GM23338 (cell line): ENCODE measurements around the gene TUBB1. TPM values are rescaled to one million over a fixed set of nuclear protein-coding genes. Genes with fewer than 3 reads are reported as not detected.

Experiments
- ATAC-seq: fragments of 200-7000 bp; cut with Tn5 transposase; 3 replicates; pipeline ENCODE4 v1.9.1; 2020
- DNase-seq: peaks from one replicate; pipeline ENCODE4 v3.0.0-alpha.2; 2015; ENCODE audit warnings: low spot score
- H2AFZ ChIP-seq: fragments of 200-600 bp; sonication (generic); 2 replicates; pipeline ENCODE4 v1.8.0; 2016; ENCODE audit warnings: antibody characterized with exemption, mild to moderate bottlenecking, moderate library complexity
- H3F3A ChIP-seq: fragments of 200-600 bp; sonication (generic); replicated peaks from 2 replicates; pipeline ENCODE4 v1.8.0; 2017; ENCODE audit warnings: antibody characterized with exemption, mixed run types, low read depth
- H3K27ac ChIP-seq: fragments of 200-600 bp; sonication (generic); 2 replicates; pipeline ENCODE4 v1.6.1; 2016; ENCODE audit warnings: low read depth
- H3K27me3 ChIP-seq: fragments of 200-600 bp; sonication (generic); 2 replicates; pipeline ENCODE4 v1.8.0; 2016; ENCODE audit warnings: mild to moderate bottlenecking, mixed run types, moderate library complexity; ENCODE audit not compliant: insufficient read depth
- H3K36me3 ChIP-seq: fragments of 200-600 bp; sonication (generic); 2 replicates; pipeline ENCODE4 v1.8.0; 2016; ENCODE audit warnings: mild to moderate bottlenecking; ENCODE audit not compliant: insufficient read depth
- H3K4me1 ChIP-seq: fragments of 200-600 bp; sonication (generic); 2 replicates; pipeline ENCODE4 v1.8.0; 2016; ENCODE audit warnings: mild to moderate bottlenecking, moderate library complexity; ENCODE audit not compliant: insufficient read depth
- H3K4me2 ChIP-seq: fragments of 200-600 bp; sonication (generic); 2 replicates; pipeline ENCODE4 v1.7.1; 2017; ENCODE audit warnings: mixed run types
- H3K4me3 ChIP-seq: fragments of 200-600 bp; sonication (generic); 2 replicates; pipeline ENCODE4 v1.6.1; 2016; ENCODE audit warnings: mixed run types
- H3K79me2 ChIP-seq: fragments of 200-600 bp; sonication (generic); replicated peaks from 2 replicates; pipeline ENCODE4 v1.8.0; 2017; ENCODE audit warnings: mild to moderate bottlenecking; ENCODE audit not compliant: insufficient read depth
- H3K9me2 ChIP-seq: fragments of 200-600 bp; sonication (generic); 2 replicates; pipeline ENCODE4 v1.8.0; 2017; ENCODE audit not compliant: insufficient read depth
- H4K20me1 ChIP-seq: fragments of 200-600 bp; sonication (generic); replicated peaks from 2 replicates; pipeline ENCODE4 v1.8.0; 2017; ENCODE audit warnings: mild to moderate bottlenecking; ENCODE audit not compliant: insufficient read depth
- H3K27ac Mint-ChIP-seq: 2 replicates; pipeline ENCODE4 v1.8.0; 2020; ENCODE audit warnings: inconsistent platforms, mild to moderate bottlenecking, moderate library complexity, mixed read lengths
- H3K27me3 Mint-ChIP-seq: 3 replicates; pipeline ENCODE4 v1.8.0; 2022; ENCODE audit warnings: low read depth, mild to moderate bottlenecking, moderate library complexity, mixed read lengths, inconsistent platforms; ENCODE audit not compliant: insufficient read depth, poor library complexity
- H3K36me3 Mint-ChIP-seq: 3 replicates; pipeline ENCODE4 v1.8.0; 2021; ENCODE audit warnings: low read depth, mild to moderate bottlenecking, inconsistent platforms, moderate library complexity, mixed read lengths
- H3K4me1 Mint-ChIP-seq: 3 replicates; pipeline ENCODE4 v1.8.0; 2020; ENCODE audit warnings: mild to moderate bottlenecking, inconsistent platforms, mixed read lengths
- H3K4me3 Mint-ChIP-seq: 3 replicates; pipeline ENCODE4 v1.8.0; 2021; ENCODE audit warnings: moderate library complexity, mild to moderate bottlenecking, inconsistent platforms, mixed read lengths
- H3K9me3 Mint-ChIP-seq: 3 replicates; pipeline ENCODE4 v1.8.0; 2020; ENCODE audit warnings: moderate library complexity, mild to moderate bottlenecking, inconsistent platforms, mixed read lengths
- CREB1 ChIP-seq: fragments of 250-450 bp; sonication (Bioruptor Pico); IDR thresholded peaks from 2 replicates; pipeline ENCODE4 v1.5.0; 2020; ENCODE audit warnings: low read depth, mild to moderate bottlenecking, moderate library complexity
- CTCF ChIP-seq, 2 experiments: fragments of 200-600 bp in 1 of 2; sonication (generic) in 1 of 2; conservative IDR thresholded peaks; 2 replicates each; pipeline versions ENCODE4 v1.5.1 to v1.6.1; 2016 to 2017; ENCODE audit warnings: antibody characterized with exemption in 2 of 2, low read depth in 2 of 2, mild to moderate bottlenecking in 2 of 2, moderate library complexity in 1 of 2
- ETS1 ChIP-seq: IDR thresholded peaks from 2 replicates; pipeline ENCODE4 v1.6.1; 2016; ENCODE audit warnings: antibody characterized with exemption
- EZH2 ChIP-seq: fragments of 200-600 bp; sonication (generic); IDR thresholded peaks from one replicate; pipeline ENCODE4 v1.8.0; 2017; ENCODE audit warnings: antibody characterized with exemption, mild to moderate bottlenecking, low read depth; ENCODE audit not compliant: unreplicated experiment
- EZH2phosphoT487 ChIP-seq: fragments of 200-600 bp; sonication (generic); IDR thresholded peaks from one replicate; pipeline ENCODE4 v1.8.1; 2018; ENCODE audit warnings: antibody characterized with exemption; ENCODE audit not compliant: unreplicated experiment
- JUNB ChIP-seq: IDR thresholded peaks from one replicate; pipeline ENCODE4 v1.6.1; 2016; ENCODE audit warnings: antibody characterized with exemption; ENCODE audit not compliant: unreplicated experiment
- NANOG ChIP-seq: IDR thresholded peaks from 2 replicates; pipeline ENCODE4 v1.6.1; 2016; ENCODE audit warnings: antibody characterized with exemption, borderline replicate concordance
- POLR2AphosphoS5 ChIP-seq: IDR thresholded peaks from 2 replicates; pipeline ENCODE4 v1.6.1; 2016; ENCODE audit warnings: antibody characterized with exemption, low read depth
- REST ChIP-seq: IDR thresholded peaks from one replicate; pipeline ENCODE4 v1.6.1; 2018; ENCODE audit warnings: antibody characterized with exemption; ENCODE audit not compliant: unreplicated experiment
- STAT1 ChIP-seq: IDR thresholded peaks from one replicate; pipeline ENCODE4 v1.6.1; 2016; ENCODE audit warnings: antibody characterized with exemption; ENCODE audit not compliant: unreplicated experiment
- ZNF114 ChIP-seq: fragments of 250-450 bp; sonication (Bioruptor Pico); IDR thresholded peaks from 2 replicates; pipeline ENCODE4 v1.5.0; 2020; ENCODE audit warnings: mild to moderate bottlenecking, moderate library complexity
- ZNF331 ChIP-seq: fragments of 250-450 bp; sonication (Bioruptor Pico); IDR thresholded peaks from 2 replicates; pipeline ENCODE4 v1.5.0; 2020; ENCODE audit warnings: low read depth, mild to moderate bottlenecking, moderate library complexity
- ZNF462 ChIP-seq: fragments of 250-450 bp; sonication (Bioruptor Pico); IDR thresholded peaks from 2 replicates; pipeline ENCODE4 v1.5.0; 2020; ENCODE audit warnings: mild to moderate bottlenecking, moderate library complexity
- polyA plus RNA-seq: library from polyadenylated mRNA; unstranded; fragments of >200 nt; fragmentation: Nextera tagmentation; extraction: Ambion mirVana; gene quantifications from 2 replicates; pipeline ENCODE4 v1.2.1, GENCODE V29; 2016
- total RNA-seq: library from RNA; depleted of rRNA; stranded (reverse); fragments of >200 nt; shearing (Covaris generic); gene quantifications from 2 replicates; pipeline ENCODE4 v1.2.3, GENCODE V29; 2014

Gene TUBB1
- total and polyA plus RNA-seq, 2 experiments from 2014 or later, result not detected

GRCh38 chr20:58996226-58996611 is 23.0 kb upstream of the TUBB1 start:
- Mint-ChIP-seq H3K36me3 (peaks cover 63% of the 10 kb centered on the region), H3K9me3 (no peaks in the 10 kb centered on the region), H3K27me3 (peaks cover 6% of the 10 kb centered on the region), H3K27ac (no peak overlapping the region), H3K4me1 (no peaks in the 10 kb centered on the region), H3K4me3 (no peak overlapping the region)
- Histone ChIP-seq H2AFZ (no peak overlapping the region), H3F3A (peaks cover 4% of the 10 kb centered on the region; the same call in 1 of the 2 replicates), H3K36me3 (peaks cover 39% of the 10 kb centered on the region; the same call in 1 of the 2 replicates), H3K4me2 (no peak overlapping the region), H3K9me2 (no peaks in the 10 kb centered on the region), H4K20me1 (no peaks in the 10 kb centered on the region; the same call in 1 of the 2 replicates), H3K4me3 (no peak overlapping the region), H3K4me1 (no peaks in the 10 kb centered on the region), H3K27me3 (no peaks in the 10 kb centered on the region), H3K27ac (no peak overlapping the region), H3K79me2 (no peaks in the 10 kb centered on the region)
- no peak for ATAC-seq
- DNase-seq, result no peak
- TF ChIP-seq ETS1, result no peak
- no peak for TF ChIP-seq REST
- no peak for TF ChIP-seq ZNF462
- TF ChIP-seq EZH2, result no peak
- TF ChIP-seq ZNF114 (CRISPR knock-in tag), result no peak
- TF ChIP-seq ZNF331 (CRISPR knock-in tag), result no peak
- TF ChIP-seq EZH2phosphoT487, result no peak
- no peak for TF ChIP-seq NANOG
- TF ChIP-seq STAT1, result no peak
- no peak for TF ChIP-seq POLR2AphosphoS5
- TF ChIP-seq CTCF (conservative IDR thresholded peaks at IDR 0.05; ENCODE audit: low read depth in 2 of 2), result no peak
- no peak for TF ChIP-seq CREB1
- TF ChIP-seq JUNB, result no peak
